CD4-positive, alpha-beta T cell (primary cell): ENCODE results near the gene PPIB. TPM values are rescaled to one million over a fixed set of nuclear protein-coding genes. Genes with fewer than 3 reads are reported as not detected.

Experiments
- ATAC-seq: fragments of 200-7000 bp; cut with Tn5 transposase; one replicate; pipeline ENCODE4 v1.10.0; 2022; ENCODE audit warnings: mild to moderate bottlenecking; ENCODE audit not compliant: poor library complexity
- CTCF ChIA-PET: fragments of 350-600 bp; sonication (Branson Sonifier 250); formaldehyde crosslinking; loops from one replicate; lab custom pipeline; 2021; ENCODE audit warnings: antibody characterized with exemption, inconsistent platforms; lab: Charles Lee
- POLR2A ChIA-PET: fragments of 350-600 bp; sonication (Branson Sonifier 250); formaldehyde crosslinking; loops from one replicate; lab custom pipeline; 2021; ENCODE audit warnings: antibody characterized with exemption, inconsistent platforms; lab: Charles Lee
- DNase-seq, 14 experiments: peaks; one replicate each; pipeline ENCODE4 v3.0.0-alpha.2; 2013 to 2020; ENCODE audit warnings: mixed read lengths in 2 of 14
- H3K27ac ChIP-seq, 2 donors: one replicate each; pipeline versions ENCODE4 v1.5.1 to v1.7.0; 2013; ENCODE audit warnings: low read length in 2 of 2, low read depth in 1 of 2, mild to moderate bottlenecking in 1 of 2
- H3K27me3 ChIP-seq, 2 experiments: 1 replicate in 1 of 2; 2 replicates in 1 of 2; pipeline versions ENCODE4 v1.6.1 to v1.7.0; 2013; ENCODE audit warnings: low read length in 2 of 2, control low read depth in 1 of 2, mild to moderate bottlenecking in 1 of 2, moderate library complexity in 1 of 2; ENCODE audit not compliant: insufficient read depth in 2 of 2, control insufficient read depth in 1 of 2
- H3K36me3 ChIP-seq: one replicate; pipeline ENCODE4 v1.6.1; 2013; ENCODE audit warnings: low read length, control low read depth; ENCODE audit not compliant: insufficient read depth
- H3K4me1 ChIP-seq: one replicate; pipeline ENCODE4 v1.6.1; 2013; ENCODE audit warnings: low read length, control low read depth; ENCODE audit not compliant: insufficient read depth
- H3K4me3 ChIP-seq: one replicate; pipeline ENCODE4 v1.5.1; 2013; ENCODE audit warnings: mild to moderate bottlenecking, low read length, moderate library complexity
- H3K9me3 ChIP-seq, 2 experiments: 1 replicate in 1 of 2; 2 replicates in 1 of 2; pipeline versions ENCODE4 v1.6.1 to v1.7.0; 2013; ENCODE audit warnings: low read length in 2 of 2, mild to moderate bottlenecking in 2 of 2, control low read depth in 1 of 2, moderate library complexity in 1 of 2; ENCODE audit not compliant: control insufficient read depth in 1 of 2, insufficient read depth in 1 of 2
- H3K27ac Mint-ChIP-seq: one replicate; pipeline ENCODE4 v1.8.0; 2020; ENCODE audit warnings: mixed read lengths
- H3K27me3 Mint-ChIP-seq: one replicate; pipeline ENCODE4 v1.8.0; 2021; ENCODE audit warnings: mixed read lengths
- H3K36me3 Mint-ChIP-seq: one replicate; pipeline ENCODE4 v1.8.0; 2021; ENCODE audit warnings: low read depth, mixed read lengths
- H3K4me1 Mint-ChIP-seq: one replicate; pipeline ENCODE4 v1.8.0; 2021; ENCODE audit warnings: low read depth, mixed read lengths
- H3K4me3 Mint-ChIP-seq: one replicate; pipeline ENCODE4 v1.8.0; 2020; ENCODE audit warnings: mild to moderate bottlenecking, mixed read lengths
- H3K9me3 Mint-ChIP-seq: one replicate; pipeline ENCODE4 v1.8.0; 2020; ENCODE audit warnings: mixed read lengths
- intact Hi-C, 2 experiments: fragments of 100-400 bp; cut with DNase I in 1 of 2; cut with micrococcal nuclease in 1 of 2; formaldehyde crosslinking; loops; one replicate each; pipeline versions ENCODE4 v1.15.1 to v1.9.0; 2023 to 2025; cut with DNase I, micrococcal nuclease
- total RNA-seq, 174 experiments: library from RNA in 2 of 174; stranded (reverse) in 2 of 174; gene quantifications; one replicate each; pipeline ENCODE4 v1.2.3 and lab custom pipeline; 2021 to 2026
- TF ChIP-seq, protein P1 (sequence below): fragments of 200-600 bp; IDR thresholded peaks from one replicate; pipeline ENCODE4 v1.8.0; 2022; ENCODE audit warnings: antibody characterized with exemption, mild to moderate bottlenecking

Gene PPIB
- total RNA-seq, 2 experiments from 2014 or later: 167 to 169 TPM

- TF ChIP-seq, protein P1, sequence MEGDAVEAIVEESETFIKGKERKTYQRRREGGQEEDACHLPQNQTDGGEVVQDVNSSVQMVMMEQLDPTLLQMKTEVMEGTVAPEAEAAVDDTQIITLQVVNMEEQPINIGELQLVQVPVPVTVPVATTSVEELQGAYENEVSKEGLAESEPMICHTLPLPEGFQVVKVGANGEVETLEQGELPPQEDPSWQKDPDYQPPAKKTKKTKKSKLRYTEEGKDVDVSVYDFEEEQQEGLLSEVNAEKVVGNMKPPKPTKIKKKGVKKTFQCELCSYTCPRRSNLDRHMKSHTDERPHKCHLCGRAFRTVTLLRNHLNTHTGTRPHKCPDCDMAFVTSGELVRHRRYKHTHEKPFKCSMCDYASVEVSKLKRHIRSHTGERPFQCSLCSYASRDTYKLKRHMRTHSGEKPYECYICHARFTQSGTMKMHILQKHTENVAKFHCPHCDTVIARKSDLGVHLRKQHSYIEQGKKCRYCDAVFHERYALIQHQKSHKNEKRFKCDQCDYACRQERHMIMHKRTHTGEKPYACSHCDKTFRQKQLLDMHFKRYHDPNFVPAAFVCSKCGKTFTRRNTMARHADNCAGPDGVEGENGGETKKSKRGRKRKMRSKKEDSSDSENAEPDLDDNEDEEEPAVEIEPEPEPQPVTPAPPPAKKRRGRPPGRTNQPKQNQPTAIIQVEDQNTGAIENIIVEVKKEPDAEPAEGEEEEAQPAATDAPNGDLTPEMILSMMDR: no peak
- peaks cover 24% of the 10 kb centered on the region for H3K4me1 ChIP-seq
- peaks cover under 1% of the 10 kb centered on the region for H3K36me3 ChIP-seq
- no peaks in the 10 kb centered on the region for H3K27me3 ChIP-seq
- no peaks in the 10 kb centered on the region for H3K27me3 Mint-ChIP-seq
- ATAC-seq (no peak), DNase-seq (no peak)
- peaks cover 30% of the 10 kb centered on the region for H3K4me1 Mint-ChIP-seq
- ChIA-PET CTCF (interaction anchor here (0.5 to 1.5 kb wide), 2 partner anchors 12 to 985 kb away, joined by 5 to 6 read pairs; no protein-coding TSS in a partner anchor), POLR2A (no interaction called here)
- H3K4me3 ChIP-seq: no peak overlapping the region
- no peaks in the 10 kb centered on the region for H3K9me3 Mint-ChIP-seq
- H3K4me3 Mint-ChIP-seq: no peak overlapping the region
- H3K36me3 Mint-ChIP-seq: peaks cover 15% of the 10 kb centered on the region
- no peak overlapping the region for H3K27ac ChIP-seq
- intact Hi-C loops: loop anchor here in 1 of 2 experiments (10.0 kb wide), 3 partner anchors 189 to 739 kb away; partner anchors contain the start of genes CSNK1G1 and PIF1
- H3K27ac Mint-ChIP-seq: peak overlapping the region; percentile 52
- H3K9me3 ChIP-seq: no peaks in the 10 kb centered on the region
Observed at GRCh38 chr15:64166102-64166890, 3.5 kb upstream of the PPIB start.

- CTCF ChIA-PET: interaction anchor here (1.5 kb wide), 1 partner anchor 10 kb away, joined by 6 read pairs; no protein-coding TSS in a partner anchor
- ATAC-seq: no peak
- H3K4me3 ChIP-seq: no peak overlapping the region
- Mint-ChIP-seq H3K27ac (peak overlapping the region; percentile 44), H3K27me3 (no peaks in the 10 kb centered on the region), H3K9me3 (no peaks in the 10 kb centered on the region), H3K4me3 (peak overlapping the region; percentile 89), H3K36me3 (peaks cover 19% of the 10 kb centered on the region), H3K4me1 (peaks cover 39% of the 10 kb centered on the region)
- no peak overlapping the region for H3K27ac ChIP-seq
- H3K36me3 ChIP-seq: peaks cover 18% of the 10 kb centered on the region
- peaks cover 43% of the 10 kb centered on the region for H3K4me1 ChIP-seq
- H3K9me3 ChIP-seq: no peaks in the 10 kb centered on the region
- no peaks in the 10 kb centered on the region for H3K27me3 ChIP-seq
- POLR2A ChIA-PET: interaction anchor here (0.9 to 4.2 kb wide), 3 partner anchors 11 to 730 kb away, joined by 3 to 48 read pairs (median 9); no protein-coding TSS in a partner anchor
- no peak for DNase-seq
- TF ChIP-seq, protein P1: no peak
- intact Hi-C loops: loop anchor here in 1 of 2 experiments (5.0 to 10.0 kb wide), 5 partner anchors 190 to 740 kb away; partner anchors contain the start of genes CSNK1G1, HERC1 and PIF1
Observed at GRCh38 chr15:64164436-64164835, 1.6 kb upstream of the PPIB start.

GRCh38 chr15:64163659-64164362, 989 bp upstream of the PPIB start:
- POLR2A ChIA-PET: interaction anchor here (0.6 to 4.2 kb wide), 19 partner anchors 8 to 1141 kb away, joined by 3 to 48 read pairs (median 5); partner anchors contain the start of genes CIAO2A, CSNK1G1, RNU5B-1 and SNX1
- TF ChIP-seq, protein P1: no peak
- H3K27ac Mint-ChIP-seq: peak overlapping the region; percentile 87
- peak in 1 of 14 experiments; percentile 31 for DNase-seq
- CTCF ChIA-PET: interaction anchor here (0.7 to 2.8 kb wide), 6 partner anchors 10 to 971 kb away, joined by 3 to 26 read pairs (median 4); partner anchors contain the start of genes SNX1 and TRIP4
- ATAC-seq: no peak
- intact Hi-C loops: loop anchor here (1.0 to 10.0 kb wide), 10 partner anchors 71 to 969 kb away; partner anchors contain the start of genes CSNK1G1 (in 2 of the 2), CIAO2A (in 1 of the 2), HERC1 (in 1 of the 2) and PDCD7 (in 1 of the 2)
- H3K27me3 Mint-ChIP-seq: no peaks in the 10 kb centered on the region
- H3K4me3 Mint-ChIP-seq: peak overlapping the region; percentile 89
- Histone ChIP-seq H3K36me3 (peaks cover 24% of the 10 kb centered on the region), H3K9me3 (no peaks in the 10 kb centered on the region), H3K4me3 (peak overlapping the region; percentile 63), H3K27ac (peak overlapping the region; percentile 77 to 80), H3K4me1 (peaks cover 49% of the 10 kb centered on the region), H3K27me3 (no peaks in the 10 kb centered on the region)
- H3K4me1 Mint-ChIP-seq: peaks cover 41% of the 10 kb centered on the region
- peaks cover 25% of the 10 kb centered on the region for H3K36me3 Mint-ChIP-seq
- no peaks in the 10 kb centered on the region for H3K9me3 Mint-ChIP-seq
